ENCODE measurements around the gene FBXL19.
"Not testable (repeated sequence)": the region's sequence is repeated elsewhere in the genome, so short reads cannot be mapped to it uniquely, and the experiment has no call there.

FBXL19 gene

DNA sequence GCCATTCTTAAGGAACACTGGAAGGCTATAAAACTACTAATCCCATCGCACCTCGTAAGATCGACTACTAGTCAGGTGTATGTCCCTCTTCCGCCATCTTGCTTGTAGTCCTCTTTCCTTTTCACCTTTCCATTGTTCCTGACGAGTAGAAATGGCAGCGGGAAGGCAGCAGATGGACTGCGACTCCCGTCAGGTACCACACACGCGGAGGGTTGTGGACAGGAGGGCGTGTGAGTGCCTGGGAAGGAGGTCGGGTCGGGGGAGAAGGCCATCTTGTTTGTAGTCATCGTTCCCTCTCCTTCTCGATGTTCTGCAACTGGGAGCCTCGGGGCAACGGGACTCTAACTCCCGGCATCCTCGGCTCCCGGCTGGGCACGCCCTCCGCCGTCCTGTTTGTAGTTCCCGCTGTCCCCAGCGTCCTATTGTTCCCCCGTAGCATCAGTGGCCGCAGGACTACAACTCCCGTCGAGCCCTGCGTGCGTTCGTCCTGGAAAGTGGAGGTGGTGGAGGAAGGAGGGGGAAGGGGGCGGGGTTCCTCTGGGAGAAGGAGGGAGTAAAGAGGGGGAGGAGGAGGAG is 324 bp upstream of the FBXL19 start:
- DNase-seq (ENCODE audit: low read depth, low spot score): peak; percentile 94

DNA sequence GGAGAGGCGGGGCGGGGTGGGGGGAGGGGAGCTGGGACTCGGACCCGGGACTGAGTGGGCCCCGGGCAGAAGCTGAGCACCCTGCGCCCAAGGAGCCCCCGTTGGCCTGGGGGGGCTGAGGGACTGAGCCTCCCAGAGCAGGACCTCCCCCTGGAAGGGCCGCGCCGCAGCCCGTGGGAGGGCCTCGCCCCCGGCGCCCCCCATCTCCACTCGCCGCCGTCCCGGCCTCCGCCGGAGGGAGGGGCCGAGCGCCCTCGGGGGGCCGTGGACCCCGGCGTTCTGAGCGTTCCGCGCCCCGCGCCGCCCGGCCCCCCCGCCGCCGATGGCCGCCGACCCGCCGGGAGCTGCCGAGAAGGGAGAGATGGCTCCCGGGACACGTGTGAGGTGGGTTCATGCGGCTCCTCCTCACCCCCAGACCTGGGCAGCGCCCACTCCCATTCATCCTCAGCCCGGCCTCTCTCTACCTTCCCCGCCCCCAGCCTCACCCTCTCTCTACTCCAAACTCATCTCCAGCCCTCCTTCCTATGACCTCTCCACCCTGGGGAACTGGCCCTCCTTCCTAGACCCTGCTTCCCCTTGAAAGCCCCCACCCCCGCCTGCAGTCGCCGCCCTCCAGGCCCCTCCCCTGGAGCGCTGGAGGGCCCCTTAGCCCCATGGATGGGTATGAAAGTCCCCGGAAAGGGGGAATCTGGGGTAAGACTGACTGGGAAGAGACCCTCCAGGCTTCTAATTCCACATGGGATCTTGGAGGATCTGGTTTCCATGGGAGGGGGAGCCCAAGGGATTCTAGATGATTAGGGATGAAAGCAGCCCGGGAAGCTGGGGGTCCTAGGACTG is 922 bp downstream of the FBXL19 start:
- DNase-seq (ENCODE audit: low read depth, low spot score): no peak

DNA sequence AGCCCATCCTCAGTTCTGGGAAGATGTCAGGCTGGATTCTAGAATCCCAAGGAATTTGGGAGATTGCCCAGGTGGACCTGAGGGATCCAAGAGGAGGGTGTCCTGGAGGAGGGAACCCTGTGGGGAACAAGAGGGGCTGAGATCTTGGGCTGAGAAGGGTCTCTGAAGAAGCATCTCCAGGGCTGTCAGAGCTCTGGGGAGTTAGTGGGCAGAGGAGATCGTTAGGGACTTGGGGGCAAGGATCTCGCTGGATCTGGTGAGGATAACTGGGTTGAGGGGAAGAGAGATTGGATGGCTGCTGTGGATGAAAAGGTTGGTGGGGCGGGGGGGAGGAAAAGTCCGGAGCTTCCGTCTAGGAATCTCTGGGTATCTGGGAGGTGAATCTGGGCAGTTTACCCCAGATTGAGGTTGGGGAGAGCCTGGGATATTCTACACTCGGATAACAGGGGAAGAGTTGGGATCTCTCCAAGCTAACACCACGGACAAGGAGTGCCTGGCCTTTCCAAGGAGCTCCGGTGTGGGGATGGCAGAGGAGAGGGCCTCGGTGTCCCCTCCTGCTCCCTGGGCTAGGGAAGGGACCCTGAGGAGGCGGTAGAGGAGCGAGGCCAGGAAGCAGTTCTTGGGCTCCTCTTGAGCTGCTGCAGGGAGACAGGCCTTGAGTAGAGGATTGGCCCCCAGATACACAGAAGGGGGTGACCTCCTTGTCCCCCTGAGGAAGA is 1.7 kb downstream of the FBXL19 start:
- DNase-seq (ENCODE audit: low read depth, low spot score): no peak

DNA sequence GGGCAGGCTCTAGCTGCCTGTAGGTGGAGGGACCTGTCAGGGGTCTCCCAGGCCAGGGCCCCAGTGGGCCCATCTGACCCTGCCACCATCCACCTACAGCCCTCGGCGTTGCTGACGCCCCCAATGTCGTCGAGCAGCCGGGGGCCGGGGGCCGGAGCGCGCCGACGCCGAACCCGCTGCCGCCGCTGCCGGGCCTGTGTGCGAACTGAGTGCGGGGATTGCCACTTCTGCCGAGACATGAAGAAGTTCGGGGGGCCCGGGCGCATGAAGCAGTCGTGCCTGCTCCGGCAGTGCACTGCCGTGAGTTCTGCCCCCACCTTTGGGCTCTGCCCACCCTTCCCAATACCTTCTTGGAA is 2.2 kb downstream of the FBXL19 start:
- no peak for DNase-seq (ENCODE audit: low read depth, low spot score)

DNA sequence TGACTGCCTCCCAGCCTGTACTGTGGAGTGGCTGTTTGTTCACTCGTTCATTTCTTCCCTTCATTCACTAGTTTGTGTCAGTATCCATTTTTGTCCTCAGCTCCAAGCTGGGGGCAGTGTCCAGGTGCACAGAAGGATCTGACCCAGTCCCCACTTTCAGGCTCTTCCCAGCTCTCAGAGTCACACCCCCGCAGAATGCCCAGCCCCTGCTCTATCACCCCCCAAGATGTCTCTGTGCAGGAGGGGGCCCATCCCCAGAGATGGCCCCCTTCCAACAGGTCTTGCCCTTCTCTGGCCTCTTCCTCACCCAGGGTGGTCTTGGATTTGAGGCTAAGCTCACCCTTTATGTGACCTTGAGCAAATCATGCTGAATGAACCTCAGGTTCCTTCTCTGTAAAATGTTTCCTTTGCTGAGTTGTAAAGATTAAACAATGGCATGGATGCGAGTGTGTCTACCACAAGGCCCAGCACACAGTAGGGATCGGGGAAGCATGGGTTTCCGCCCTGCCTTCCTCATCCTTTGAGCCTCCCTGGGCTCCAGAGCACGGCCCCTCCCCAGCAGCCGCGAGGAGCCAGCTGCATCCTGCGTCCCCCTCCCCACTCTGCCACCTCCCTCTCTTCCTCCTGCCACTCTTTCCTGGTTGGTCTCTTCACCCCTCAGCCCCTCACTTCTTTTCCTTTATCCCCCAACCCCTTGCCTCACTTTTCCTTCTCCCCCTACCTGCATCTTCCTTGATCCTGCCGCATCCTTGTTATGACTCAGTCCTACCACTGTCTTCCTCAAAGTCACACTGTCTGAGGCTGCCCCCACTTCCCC is 2.8 kb downstream of the FBXL19 start:
- DNase-seq (ENCODE audit: low read depth, low spot score): no peak

DNA sequence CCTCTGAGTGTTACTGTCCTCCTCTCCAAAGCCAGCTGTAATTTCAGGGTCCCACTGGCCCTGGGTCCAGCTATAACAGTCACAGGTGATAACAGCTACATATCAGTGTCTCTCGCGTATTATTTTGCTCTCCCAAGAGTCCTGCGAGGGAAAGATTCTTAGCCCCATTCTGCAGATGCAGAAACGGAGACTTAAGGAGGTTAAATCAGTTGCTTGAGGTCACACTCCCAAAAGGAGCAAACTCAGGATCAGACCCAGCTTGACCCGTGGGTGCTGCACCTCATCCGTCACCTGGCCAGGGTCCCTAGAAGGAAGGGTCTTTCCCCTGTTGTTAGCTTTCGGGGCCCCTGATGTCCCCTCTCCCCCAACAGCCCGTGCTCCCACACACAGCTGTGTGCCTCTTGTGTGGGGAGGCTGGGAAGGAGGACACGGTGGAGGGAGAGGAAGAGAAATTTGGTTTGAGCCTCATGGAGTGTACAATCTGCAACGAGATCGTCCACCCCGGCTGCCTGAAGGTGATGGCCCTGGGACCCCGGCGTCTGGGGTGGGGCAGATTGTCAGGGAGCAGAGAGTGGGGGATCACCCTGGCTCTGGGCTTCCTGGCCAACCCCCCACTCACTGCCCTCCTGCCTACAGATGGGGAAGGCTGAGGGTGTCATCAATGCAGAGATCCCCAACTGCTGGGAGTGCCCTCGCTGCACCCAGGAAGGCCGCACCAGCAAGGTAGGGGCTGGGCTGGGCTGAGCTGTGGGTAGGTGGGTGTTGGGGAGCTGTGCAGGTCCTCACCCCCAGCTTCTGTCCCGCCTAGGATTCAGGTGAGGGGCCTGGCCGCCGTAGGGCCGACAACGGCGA is 3.8 kb downstream of the FBXL19 start:
- no peak for DNase-seq (ENCODE audit: low read depth, low spot score)

DNA sequence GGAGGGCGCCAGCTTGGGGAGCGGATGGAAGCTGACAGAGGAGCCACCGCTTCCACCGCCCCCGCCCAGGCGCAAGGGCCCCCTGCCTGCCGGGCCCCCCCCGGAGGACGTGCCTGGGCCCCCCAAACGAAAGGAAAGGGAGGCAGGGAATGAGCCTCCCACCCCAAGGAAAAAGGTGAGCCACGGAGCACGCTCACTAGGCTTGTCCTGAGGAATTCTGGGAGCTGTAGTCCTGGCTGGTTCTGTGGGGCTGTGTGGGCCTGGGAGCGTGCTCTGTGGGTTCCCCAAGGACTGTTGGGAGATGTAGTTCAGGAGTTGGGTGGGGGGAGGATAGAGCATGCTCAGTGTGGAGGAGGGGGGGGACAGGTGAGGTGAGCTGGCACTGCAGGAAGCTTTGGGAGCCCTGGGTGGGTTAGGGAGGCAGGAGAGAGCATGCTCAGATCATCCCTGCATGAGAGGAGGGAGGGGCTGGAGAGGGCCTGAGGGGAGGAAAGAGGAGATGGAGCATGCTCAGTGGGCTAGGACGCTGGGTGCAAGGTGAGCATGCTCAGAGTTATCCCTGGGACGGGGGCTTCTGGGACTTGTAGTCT is 4.5 kb downstream of the FBXL19 start:
- no peak for DNase-seq (ENCODE audit: low read depth, low spot score)

DNA sequence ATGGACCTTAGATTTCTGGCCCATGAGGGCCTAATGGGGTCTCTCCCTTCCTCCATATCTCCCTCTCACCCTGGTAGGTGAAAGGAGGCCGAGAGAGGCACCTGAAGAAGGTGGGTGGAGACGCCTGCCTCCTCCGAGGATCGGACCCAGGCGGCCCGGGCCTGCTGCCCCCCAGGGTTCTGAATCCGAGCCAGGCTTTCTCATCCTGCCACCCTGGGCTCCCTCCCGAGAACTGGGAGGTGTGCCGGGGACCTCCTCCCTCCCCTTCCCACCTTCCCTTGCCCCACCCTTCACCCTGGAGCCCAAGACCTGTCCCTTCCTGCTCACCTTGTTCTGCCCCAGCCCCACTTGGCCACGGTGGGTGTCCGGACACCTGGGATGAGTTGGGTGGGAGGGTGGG is 5.0 kb downstream of the FBXL19 start:
- no peak for DNase-seq (ENCODE audit: low read depth, low spot score)

DNA sequence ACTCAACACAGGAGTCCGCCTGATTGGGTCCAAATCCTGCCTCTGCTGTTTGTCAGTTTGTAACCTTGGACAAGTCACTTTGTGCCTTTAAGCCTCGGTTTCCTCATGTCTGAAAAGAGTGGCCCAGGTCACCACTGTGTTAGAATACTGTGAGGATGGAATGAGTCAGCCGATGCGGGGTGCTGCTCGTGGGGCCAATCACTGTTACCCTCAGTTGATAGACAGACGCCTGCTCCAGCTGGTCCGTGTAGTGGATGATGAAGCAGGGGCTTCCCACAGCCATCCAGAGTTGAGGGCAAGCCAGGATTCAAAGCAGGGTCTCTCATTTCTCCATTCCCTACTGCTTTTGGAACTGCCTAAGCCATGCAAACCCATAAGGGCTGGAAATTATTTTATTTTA is 5.8 kb downstream of the FBXL19 start:
- DNase-seq (ENCODE audit: low read depth, low spot score): no peak

DNA sequence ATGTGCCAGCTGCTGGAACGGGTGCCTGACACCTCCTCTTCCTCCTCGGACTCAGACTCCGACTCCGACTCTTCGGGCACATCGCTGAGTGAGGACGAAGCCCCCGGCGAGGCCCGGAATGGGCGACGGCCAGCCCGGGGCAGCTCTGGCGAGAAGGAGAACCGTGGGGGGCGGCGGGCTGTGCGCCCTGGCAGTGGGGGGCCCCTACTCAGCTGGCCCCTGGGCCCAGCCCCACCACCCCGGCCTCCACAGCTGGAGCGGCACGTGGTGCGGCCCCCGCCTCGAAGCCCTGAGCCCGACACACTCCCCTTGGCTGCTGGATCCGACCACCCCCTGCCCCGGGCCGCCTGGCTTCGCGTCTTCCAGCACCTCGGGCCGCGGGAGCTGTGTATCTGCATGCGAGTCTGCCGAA is 6.8 kb downstream of the FBXL19 start:
- DNase-seq (ENCODE audit: low read depth, low spot score): no peak

DNA sequence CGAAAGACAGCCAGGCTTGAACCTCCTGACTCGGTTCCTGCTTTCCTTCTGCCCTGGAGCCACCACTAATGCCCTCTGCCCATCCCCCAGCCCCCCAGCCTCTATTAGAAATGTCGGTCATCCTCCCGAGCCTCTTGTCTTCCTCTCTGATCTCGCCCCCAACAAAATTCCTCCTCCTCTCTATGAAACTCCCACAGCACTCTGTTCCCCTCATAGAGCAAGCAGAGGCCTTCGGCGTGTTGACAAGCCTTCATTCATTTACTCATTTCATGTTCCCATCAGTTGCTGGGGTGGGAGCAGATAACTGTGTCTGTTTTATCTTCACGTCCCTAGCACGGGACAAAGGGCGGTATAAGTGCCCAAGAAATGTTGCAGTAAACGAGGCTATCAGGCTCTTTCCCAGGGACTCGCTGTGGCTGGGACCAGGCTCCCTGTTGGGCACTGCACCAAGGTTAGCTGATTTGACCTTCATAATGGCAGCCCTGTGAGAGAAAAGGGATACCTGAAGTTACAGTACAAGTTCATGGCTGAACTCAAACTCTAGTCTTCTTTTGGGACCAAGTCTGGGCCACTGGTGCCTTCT is 7.8 kb downstream of the FBXL19 start:
- DNase-seq (ENCODE audit: low read depth, low spot score): no peak

DNA sequence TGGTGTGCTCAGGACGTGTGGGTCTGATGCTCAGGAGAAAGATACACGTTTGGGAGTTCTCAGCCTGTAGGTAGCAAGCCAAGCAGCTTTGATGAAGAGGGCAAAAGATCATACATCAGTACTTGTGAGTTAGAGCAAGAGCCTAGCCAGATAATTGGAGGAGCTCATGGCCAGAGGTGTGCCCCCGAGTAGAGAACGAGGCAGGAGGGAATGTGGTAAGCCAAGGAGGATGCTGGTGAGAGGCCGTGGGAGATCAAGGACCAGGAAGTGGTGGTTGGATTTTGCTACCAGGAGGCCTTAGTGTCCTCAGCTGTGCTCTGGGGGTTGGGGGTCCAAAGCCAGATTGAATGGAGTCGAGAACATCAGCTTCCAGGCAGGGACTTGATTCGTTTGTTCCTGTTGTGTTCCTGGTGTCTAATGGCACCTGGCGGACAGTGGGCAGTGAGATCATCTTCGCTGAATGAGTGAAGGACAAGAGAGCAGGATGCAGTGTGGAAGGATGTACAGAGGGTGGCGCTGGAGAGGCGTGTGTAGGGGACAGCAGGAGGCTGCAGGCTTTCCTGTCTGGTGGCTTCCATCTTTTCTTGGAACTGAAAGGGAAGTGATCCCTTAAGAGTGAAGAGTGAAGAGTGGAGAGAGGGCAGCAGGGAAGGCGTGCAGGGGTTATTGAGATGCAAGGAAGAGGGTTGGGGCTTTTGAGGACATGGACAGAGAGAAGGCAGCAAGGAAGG is 11.6 kb downstream of the FBXL19 start:
- DNase-seq (ENCODE audit: low read depth, low spot score): no peak

DNA sequence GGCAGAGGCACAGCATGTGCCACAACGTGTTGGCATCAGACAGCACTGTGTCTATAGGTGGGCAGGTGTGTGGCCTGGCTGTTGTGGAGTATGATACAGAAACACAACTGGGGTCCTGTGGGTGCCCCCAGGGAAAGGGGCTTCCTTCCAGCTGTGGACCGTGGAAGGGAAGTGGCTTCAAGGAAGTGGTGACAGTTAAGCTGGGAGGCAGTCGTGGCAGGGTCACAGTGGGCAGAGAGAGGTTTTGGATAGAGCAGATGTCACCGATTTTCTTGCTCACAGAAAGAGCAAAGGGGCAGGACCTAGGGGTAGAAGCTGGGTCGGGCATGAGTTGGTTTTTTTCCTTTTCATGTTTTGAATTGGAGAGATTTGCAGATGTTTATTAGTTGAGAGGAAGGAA is 14.3 kb downstream of the FBXL19 start:
- no peak for DNase-seq (ENCODE audit: low read depth, low spot score)

DNA sequence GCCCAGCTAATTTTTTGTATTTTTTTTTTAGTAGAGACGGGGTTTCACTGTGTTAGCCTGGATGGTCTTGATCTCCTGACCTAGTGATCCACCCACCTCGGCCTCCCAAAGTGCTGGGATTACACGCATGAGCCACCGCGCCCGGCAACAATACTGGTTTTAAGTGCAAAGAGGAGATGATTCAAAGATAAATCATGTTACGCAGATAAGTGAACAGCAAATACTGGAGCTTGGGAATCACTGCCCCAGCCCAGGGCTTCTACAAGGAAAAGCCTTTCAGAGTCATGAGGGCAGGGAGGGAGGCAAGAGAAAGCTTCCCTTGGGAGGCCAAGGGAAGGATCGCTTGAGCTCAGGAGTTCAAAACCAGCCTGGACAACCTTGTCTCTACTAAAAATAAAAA is 16.2 kb downstream of the FBXL19 start:
- DNase-seq (ENCODE audit: low read depth, low spot score): not testable (repeated sequence)

DNA sequence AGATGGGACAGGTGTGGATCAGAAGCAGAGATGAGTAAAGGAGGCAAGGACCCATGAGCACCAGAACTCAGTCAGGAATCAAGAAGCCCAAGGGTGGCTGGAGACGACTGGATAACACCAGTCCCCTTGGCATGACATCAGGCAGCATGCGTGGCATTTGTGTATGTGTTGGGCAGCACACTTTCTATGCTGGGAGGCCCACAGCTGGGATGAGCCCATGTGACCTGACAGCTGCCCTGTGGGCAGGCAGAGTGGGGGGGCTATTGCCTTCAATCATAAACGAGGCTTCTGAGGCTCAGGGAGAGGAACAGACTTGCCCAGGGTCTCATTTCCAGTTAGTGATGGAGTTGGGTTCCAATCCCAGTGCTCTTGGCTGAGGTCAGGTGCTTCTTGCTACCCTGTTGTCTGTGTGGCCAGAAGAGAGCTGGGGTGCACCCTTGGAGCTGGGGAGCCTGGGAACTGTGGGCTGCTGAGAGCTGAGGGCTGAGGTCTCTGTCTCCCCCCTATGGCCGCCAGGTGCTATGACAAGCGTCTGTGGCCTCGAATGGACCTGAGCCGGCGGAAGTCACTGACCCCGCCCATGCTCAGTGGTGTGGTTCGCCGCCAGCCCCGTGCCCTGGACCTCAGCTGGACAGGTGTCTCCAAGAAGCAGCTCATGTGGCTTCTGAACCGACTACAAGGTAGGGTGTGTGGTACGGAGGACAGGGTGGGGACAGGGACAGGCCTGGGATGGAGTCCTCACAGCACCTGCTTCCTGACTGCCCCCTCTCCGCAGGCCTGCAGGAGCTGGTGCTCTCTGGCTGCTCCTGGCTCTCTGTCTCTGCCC is 18.4 kb downstream of the FBXL19 start:
- DNase-seq (ENCODE audit: low read depth, low spot score): peak; percentile 31

DNA sequence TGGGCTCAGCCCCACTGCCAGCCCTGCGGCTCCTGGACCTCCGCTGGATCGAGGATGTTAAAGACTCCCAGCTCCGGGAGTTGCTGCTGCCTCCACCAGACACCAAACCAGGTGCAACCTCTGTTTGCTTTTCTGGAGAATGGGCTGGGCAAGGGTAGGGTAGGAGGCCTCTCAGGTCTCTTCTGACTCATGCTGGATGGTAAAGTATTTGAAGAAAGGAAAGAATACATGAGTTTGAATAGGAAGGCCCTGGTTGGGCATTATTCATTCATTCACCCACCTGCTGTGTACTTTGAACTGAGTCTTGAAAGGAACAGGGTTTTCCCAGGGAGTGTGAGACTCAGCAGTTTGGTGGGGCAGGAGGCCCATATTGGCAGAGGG is 19.0 kb downstream of the FBXL19 start:
- DNase-seq (ENCODE audit: low read depth, low spot score): no peak

DNA sequence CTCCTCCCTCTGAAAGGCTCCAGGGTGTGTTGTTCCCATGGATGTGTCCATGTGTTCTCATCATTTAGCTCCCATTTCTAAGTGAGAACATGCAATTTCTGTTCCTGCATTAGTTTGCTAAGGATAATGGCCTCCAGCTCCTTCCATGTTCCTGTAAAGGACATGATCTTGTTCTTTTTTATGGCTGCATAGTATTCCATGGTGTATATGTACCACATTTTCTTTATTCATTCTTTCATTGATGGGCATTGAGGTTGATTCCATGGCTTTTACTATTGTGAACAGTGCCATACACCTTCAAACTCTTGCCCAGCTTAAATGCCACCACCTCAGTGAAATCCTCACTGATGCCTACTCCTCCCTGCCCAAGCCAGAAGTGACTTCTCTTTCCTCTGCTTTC is 21.0 kb downstream of the FBXL19 start:
- DNase-seq (ENCODE audit: low read depth, low spot score): no peak

DNA sequence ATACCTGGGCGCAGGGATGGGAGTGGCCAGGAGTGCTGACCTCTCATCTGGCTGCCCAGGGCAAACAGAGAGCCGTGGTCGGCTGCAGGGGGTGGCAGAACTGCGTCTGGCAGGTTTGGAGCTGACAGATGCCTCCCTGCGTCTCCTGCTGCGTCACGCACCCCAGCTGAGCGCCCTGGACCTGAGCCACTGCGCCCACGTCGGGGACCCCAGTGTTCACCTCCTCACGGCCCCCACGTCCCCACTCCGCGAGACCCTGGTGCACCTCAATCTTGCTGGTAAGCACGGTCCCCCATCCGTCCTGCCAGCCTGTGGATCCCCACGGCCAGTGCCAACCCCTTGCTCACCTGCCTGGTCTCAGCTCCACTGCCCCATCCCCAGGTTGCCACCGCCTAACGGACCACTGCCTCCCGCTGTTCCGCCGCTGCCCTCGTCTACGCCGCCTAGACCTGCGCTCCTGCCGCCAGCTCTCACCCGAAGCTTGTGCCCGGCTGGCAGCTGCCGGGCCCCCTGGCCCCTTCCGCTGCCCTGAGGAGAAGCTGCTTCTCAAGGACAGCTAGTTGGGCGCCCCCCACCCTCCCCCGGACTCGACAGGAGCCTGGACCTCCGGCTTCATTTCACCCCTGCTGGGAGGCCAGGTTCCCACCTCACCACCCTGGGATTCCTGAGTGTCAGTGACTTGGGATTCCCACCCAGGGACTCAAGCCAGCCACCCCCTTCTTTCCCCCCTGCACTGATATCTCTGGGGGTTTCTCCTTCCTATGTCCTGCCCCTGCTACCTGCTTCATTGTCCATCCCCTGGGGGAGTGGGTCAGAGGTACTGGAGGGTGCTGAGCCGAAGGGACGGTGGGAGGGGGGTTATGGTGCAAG is 23.5 kb downstream of the FBXL19 start:
- DNase-seq (ENCODE audit: low read depth, low spot score): no peak
